T-cell (primary cell): ENCODE data around the gene TFB1M. TPM values are rescaled to one million over a fixed set of nuclear protein-coding genes. Genes with fewer than 3 reads are reported as not detected.

Experiments used
- ATAC-seq, 4 experiments: fragments of 200-7000 bp in 3 of 4; fragments of 150-1000 bp in 1 of 4; cut with Tn5 transposase; replicated peaks in 1 of 4; 1 replicate in 3 of 4; 2 replicates in 1 of 4; pipeline ENCODE4 v1.10.0; 2021; ENCODE audit warnings: moderate library complexity in 3 of 4, mild to moderate bottlenecking in 2 of 4, moderate number of reproducible peaks in 1 of 4
- CTCF ChIA-PET, 2 donors: fragments of 300-600 bp; sonication (Branson Sonifier 250); formaldehyde crosslinking; loops; one replicate each; lab custom pipeline; 2022; ENCODE audit warnings: antibody characterized with exemption in 2 of 2; lab: Charles Lee
- POLR2A ChIA-PET, 2 donors: fragments of 300-600 bp; sonication (Branson Sonifier 250); formaldehyde crosslinking; loops; one replicate each; lab custom pipeline; 2022; ENCODE audit warnings: antibody characterized with exemption in 2 of 2; lab: Charles Lee
- DNase-seq, 35 experiments: peaks; one replicate each; pipeline versions ENCODE4 v3.0.0 to v3.0.0-alpha.2; 2013 to 2023
- H3K27ac ChIP-seq: one replicate; pipeline ENCODE4 v1.5.1; 2013; ENCODE audit warnings: low read length
- H3K27me3 ChIP-seq, 2 experiments: replicated peaks in 1 of 2; 1 replicate in 1 of 2; 2 replicates in 1 of 2; pipeline versions ENCODE4 v1.6.1 to v1.7.0; 2013; ENCODE audit warnings: low read length in 1 of 2, mixed read lengths in 1 of 2; ENCODE audit not compliant: control insufficient read depth in 2 of 2, insufficient read depth in 2 of 2; ENCODE audit errors: extremely low read depth in 1 of 2
- H3K36me3 ChIP-seq, 2 donors: 1 replicate in 1 of 2; 2 replicates in 1 of 2; pipeline versions ENCODE4 v1.6.1 to v1.7.0; 2013; ENCODE audit warnings: low read length in 1 of 2; ENCODE audit not compliant: control insufficient read depth in 2 of 2, insufficient read depth in 1 of 2; ENCODE audit errors: extremely low read depth in 1 of 2
- H3K4me1 ChIP-seq, 2 experiments: 1 replicate in 1 of 2; 2 replicates in 1 of 2; pipeline versions ENCODE4 v1.6.1 to v1.7.0; 2013; ENCODE audit warnings: low read length in 2 of 2, mixed read lengths in 1 of 2; ENCODE audit not compliant: insufficient read depth in 2 of 2, control insufficient read depth in 1 of 2; ENCODE audit errors: extremely low read depth in 1 of 2
- H3K4me3 ChIP-seq, 2 donors: 1 replicate in 1 of 2; 2 replicates in 1 of 2; pipeline versions ENCODE4 v1.5.1 to v1.7.0; 2013; ENCODE audit warnings: mild to moderate bottlenecking in 2 of 2, low read length in 1 of 2, moderate library complexity in 1 of 2; ENCODE audit not compliant: control insufficient read depth in 1 of 2; ENCODE audit errors: extremely low read depth in 1 of 2
- H3K9me3 ChIP-seq: 2 replicates; pipeline ENCODE4 v1.7.0; 2013
- H3K27ac Mint-ChIP-seq, 2 donors: one replicate each; pipeline ENCODE4 v1.8.0; 2020 to 2021; ENCODE audit warnings: mild to moderate bottlenecking in 2 of 2, mixed read lengths in 2 of 2
- H3K27me3 Mint-ChIP-seq, 2 donors: one replicate each; pipeline ENCODE4 v1.8.0; 2021 to 2022; ENCODE audit warnings: mixed read lengths in 2 of 2
- H3K36me3 Mint-ChIP-seq: one replicate; pipeline ENCODE4 v1.8.0; 2021; ENCODE audit warnings: mixed read lengths
- H3K4me1 Mint-ChIP-seq, 3 donors: one replicate each; pipeline ENCODE4 v1.8.0; 2020 to 2022; ENCODE audit warnings: mixed read lengths in 3 of 3, mild to moderate bottlenecking in 1 of 3
- H3K4me3 Mint-ChIP-seq, 3 donors: one replicate each; pipeline ENCODE4 v1.8.0; 2020 to 2022; ENCODE audit warnings: mild to moderate bottlenecking in 3 of 3, mixed read lengths in 3 of 3, moderate library complexity in 3 of 3
- H3K9me3 Mint-ChIP-seq, 3 donors: one replicate each; pipeline ENCODE4 v1.8.0; 2020 to 2022; ENCODE audit warnings: mixed read lengths in 3 of 3
- WGBS: methylation state at CpG from one replicate; pipeline ENCODE4 v1.1.5; 2013; ENCODE audit warnings: missing lambda C conversion rate; ENCODE audit not compliant: insufficient coverage; 5-methylcytosine and 5-hydroxymethylcytosine counted together
- total RNA-seq, 35 experiments: library from RNA in 6 of 35; stranded (reverse) in 6 of 35; fragments of 120-200 nt in 1 of 35; gene quantifications; one replicate each; pipeline versions ENCODE4 v1.2.1 to v1.2.4 and lab custom pipeline; 2013 to 2026

Gene TFB1M
- total RNA-seq, 5 donors from 2014 or later (not counting 1 experiment from before 2014, with no cell fraction given) = 19.9 to 31.1 (median 26.8) TPM

DNA sequence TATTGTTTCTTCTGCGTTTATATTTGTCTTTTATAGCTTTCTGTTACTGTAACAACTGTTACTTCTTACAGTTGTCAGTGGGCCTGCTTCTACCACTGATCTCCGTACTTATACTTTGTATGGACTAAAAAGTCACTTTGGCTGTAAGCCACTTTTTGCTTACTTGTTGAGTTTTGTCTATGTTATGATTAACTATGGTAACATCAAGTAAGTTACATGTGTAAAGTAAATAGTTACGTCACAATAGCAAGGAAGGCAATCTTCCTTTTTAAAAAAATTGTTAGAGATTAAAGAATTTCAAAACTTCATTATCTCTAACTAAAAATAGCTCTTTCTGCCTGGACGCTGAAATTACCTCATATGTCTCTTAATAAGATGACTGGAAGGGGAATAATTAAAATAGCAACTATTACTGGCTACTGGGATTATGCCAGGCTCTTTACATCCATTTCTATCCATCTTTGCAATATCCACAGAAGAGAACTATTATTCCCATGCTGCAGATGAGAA is 10.9 kb downstream of the TFB1M start:
- WGBS = no CpG with 5 or more reads among the region's 4 CpGs
- Histone ChIP-seq H3K27me3 (no peaks in the 10 kb centered on the region), H3K9me3 (no peaks in the 10 kb centered on the region), H3K4me1 (no peaks in the 10 kb centered on the region), H3K36me3 (peaks cover 0 to 26% of the 10 kb centered on the region in 2 donors), H3K4me3 (no peak overlapping the region), H3K27ac (no peak overlapping the region)
- Mint-ChIP-seq H3K27ac (no peak overlapping the region), H3K36me3 (peaks cover 42% of the 10 kb centered on the region), H3K27me3 (no peaks in the 10 kb centered on the region), H3K4me3 (no peak overlapping the region), H3K9me3 (no peaks in the 10 kb centered on the region), H3K4me1 (peaks cover 15 to 25% (median 20%) of the 10 kb centered on the region in 3 donors)
- ChIA-PET POLR2A (interaction anchor here in 1 of 2 donors (1.2 kb wide), 1 partner anchor 10 kb away, joined by 3 read pairs; no protein-coding TSS in a partner anchor), CTCF (no interaction called here)
- ATAC-seq (no peak), DNase-seq (no peak)

DNA sequence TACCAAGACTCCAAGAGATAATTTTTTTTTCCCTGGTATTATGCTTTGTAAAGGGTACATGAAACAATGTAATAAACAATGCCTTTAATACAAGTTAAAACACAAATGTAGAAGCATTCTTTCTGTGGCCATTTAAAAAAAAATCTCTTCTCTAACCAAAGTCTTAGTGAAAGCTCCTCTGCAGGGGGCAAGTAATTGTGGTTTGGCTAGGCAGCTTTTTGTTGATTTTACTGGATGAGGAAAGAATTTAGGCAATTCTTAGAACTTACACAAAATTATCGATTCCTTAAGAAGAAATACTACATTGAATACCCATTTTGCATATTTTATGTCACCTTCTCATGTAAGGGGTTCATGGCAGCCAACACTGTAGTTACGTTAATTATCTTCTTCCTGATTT is 12.4 kb downstream of the TFB1M start:
- POLR2A ChIA-PET = no interaction called here
- CTCF ChIA-PET = interaction anchor here (0.6 to 0.7 kb wide), 3 partner anchors 25 to 1263 kb away, joined by 3 to 11 read pairs (median 3); no protein-coding TSS in a partner anchor

DNA sequence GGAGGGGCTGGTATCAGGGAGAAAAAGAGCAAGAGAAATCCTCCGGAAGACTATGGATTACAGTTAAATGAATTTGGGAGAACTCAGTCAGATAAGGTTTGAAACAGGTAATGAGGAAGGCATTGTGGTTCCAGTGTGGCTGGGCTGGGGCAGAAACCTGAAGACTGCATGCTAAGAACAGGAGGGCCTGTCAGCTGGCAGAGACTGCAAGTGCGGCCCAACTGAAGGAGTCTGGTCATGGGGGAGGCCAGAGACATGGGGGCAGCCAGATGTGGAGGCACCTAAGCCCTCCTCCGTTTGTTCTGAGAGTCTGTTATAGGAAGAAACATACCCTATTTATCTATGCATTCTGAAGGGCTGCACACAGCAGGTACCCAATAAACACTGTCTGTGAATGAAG is 16.6 kb downstream of the TFB1M start:
- Mint-ChIP-seq H3K36me3 (peaks cover 43% of the 10 kb centered on the region), H3K27me3 (no peaks in the 10 kb centered on the region), H3K9me3 (no peaks in the 10 kb centered on the region), H3K27ac (peak overlapping the region in 1 of 2 donors; percentile 11), H3K4me1 (peaks cover 1 to 8% (median 5%) of the 10 kb centered on the region in 3 donors), H3K4me3 (no peak overlapping the region)
- no peaks in the 10 kb centered on the region for H3K9me3 ChIP-seq
- H3K4me1 ChIP-seq = no peaks in the 10 kb centered on the region
- no peaks in the 10 kb centered on the region for H3K27me3 ChIP-seq
- no peak for DNase-seq
- CTCF ChIA-PET = no interaction called here
- POLR2A ChIA-PET = no interaction called here
- WGBS = 100% methylated on average over 1 of the region's 3 CpGs
- peaks cover 0 to 37% of the 10 kb centered on the region in 2 donors for H3K36me3 ChIP-seq
- ATAC-seq = no peak
- H3K4me3 ChIP-seq = no peak overlapping the region
- no peak overlapping the region for H3K27ac ChIP-seq

More for the DNA sequence above, 12.4 kb downstream of the TFB1M start:
- Histone ChIP-seq H3K4me3 (no peak overlapping the region), H3K4me1 (no peaks in the 10 kb centered on the region), H3K27me3 (no peaks in the 10 kb centered on the region), H3K36me3 (peaks cover 0 to 29% of the 10 kb centered on the region in 2 donors), H3K9me3 (no peaks in the 10 kb centered on the region), H3K27ac (no peak overlapping the region)
- Mint-ChIP-seq H3K27ac (no peak overlapping the region), H3K4me3 (no peak overlapping the region), H3K36me3 (peaks cover 39% of the 10 kb centered on the region), H3K27me3 (no peaks in the 10 kb centered on the region), H3K9me3 (no peaks in the 10 kb centered on the region), H3K4me1 (peaks cover 0 to 16% (median 9%) of the 10 kb centered on the region in 3 donors)
- DNase-seq (no peak), ATAC-seq (no peak)
- WGBS = no CpG with 5 or more reads among the region's 2 CpGs

DNA sequence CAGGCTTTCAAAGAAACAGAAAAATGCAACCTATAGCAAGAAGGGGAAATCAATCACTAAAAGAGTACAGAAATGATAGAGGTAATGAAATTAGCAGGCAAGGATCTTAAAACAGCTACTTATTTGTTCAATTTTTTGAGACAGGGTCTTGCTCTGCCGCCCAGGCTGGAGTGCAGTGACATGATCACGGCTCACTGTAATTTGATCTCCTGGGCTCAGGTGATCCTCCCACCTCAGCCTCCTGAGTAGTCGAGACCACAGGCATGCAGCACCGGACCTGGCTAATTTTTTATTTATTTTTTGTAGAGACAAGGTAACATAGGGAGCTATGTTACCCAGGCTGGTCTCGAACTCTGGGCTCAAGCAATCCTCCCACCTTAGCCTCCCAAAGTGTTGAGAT is 21.6 kb downstream of the TFB1M start:
- 85% methylated on average over 4 of the region's 5 CpGs for WGBS
- Histone ChIP-seq H3K27me3 (no peaks in the 10 kb centered on the region), H3K27ac (no peak overlapping the region), H3K9me3 (no peaks in the 10 kb centered on the region), H3K4me1 (no peaks in the 10 kb centered on the region), H3K4me3 (no peak overlapping the region), H3K36me3 (peaks cover 0 to 41% of the 10 kb centered on the region in 2 donors)
- H3K27ac Mint-ChIP-seq = no peak overlapping the region
- H3K27me3 Mint-ChIP-seq = no peaks in the 10 kb centered on the region
- H3K9me3 Mint-ChIP-seq = no peaks in the 10 kb centered on the region
- H3K36me3 Mint-ChIP-seq = peaks cover 66% of the 10 kb centered on the region
- H3K4me3 Mint-ChIP-seq = no peak overlapping the region
- ChIA-PET CTCF (interaction anchor here in 1 of 2 donors (0.6 kb wide), 1 partner anchor 120 kb away, joined by 3 read pairs; no protein-coding TSS in a partner anchor), POLR2A (no interaction called here)
- DNase-seq (no peak), ATAC-seq (no peak)
- H3K4me1 Mint-ChIP-seq = peaks cover 7 to 20% (median 9%) of the 10 kb centered on the region in 3 donors

- Mint-ChIP-seq H3K4me3 (no peak overlapping the region), H3K9me3 (no peaks in the 10 kb centered on the region), H3K4me1 (peaks cover 8 to 21% (median 13%) of the 10 kb centered on the region in 3 donors), H3K36me3 (peaks cover 60% of the 10 kb centered on the region), H3K27ac (no peak overlapping the region), H3K27me3 (no peaks in the 10 kb centered on the region)
- POLR2A ChIA-PET = no interaction called here
- peaks cover 0 to 30% of the 10 kb centered on the region in 2 donors for H3K36me3 ChIP-seq
- H3K4me1 ChIP-seq = no peaks in the 10 kb centered on the region
- CTCF ChIA-PET = no interaction called here
- H3K27me3 ChIP-seq = no peaks in the 10 kb centered on the region
- ATAC-seq (no peak), DNase-seq (no peak)
- WGBS = no CpG with 5 or more reads among the region's 3 CpGs
- no peak overlapping the region for H3K27ac ChIP-seq
- no peaks in the 10 kb centered on the region for H3K9me3 ChIP-seq
- no peak overlapping the region for H3K4me3 ChIP-seq
These were observed 23.0 kb downstream of the TFB1M start for GRCh38 chr6:155291291-155291690.

DNA sequence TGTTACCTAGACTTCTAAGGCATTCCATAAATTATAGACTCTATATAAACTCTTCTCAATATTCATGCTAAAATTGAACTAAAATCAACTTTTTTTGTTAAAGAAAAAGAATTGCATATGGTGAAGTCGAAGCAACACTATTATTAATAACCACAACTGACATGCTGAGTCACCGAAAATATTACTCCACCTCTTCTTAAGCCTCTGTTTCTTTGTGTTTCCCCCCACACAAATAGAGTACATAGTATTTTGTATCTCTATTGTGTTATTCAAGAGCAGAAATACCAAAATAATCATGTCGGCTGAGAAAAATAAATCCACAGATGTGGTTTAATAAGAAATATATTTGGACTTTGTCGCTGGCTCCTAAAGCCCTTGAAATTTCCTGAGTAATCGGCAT is 23.8 kb downstream of the TFB1M start:
- ChIA-PET CTCF (no interaction called here), POLR2A (no interaction called here)
- WGBS = 100% methylated on average over 2 of the region's 5 CpGs
- H3K9me3 Mint-ChIP-seq = no peaks in the 10 kb centered on the region
- H3K27ac ChIP-seq = no peak overlapping the region
- H3K27me3 Mint-ChIP-seq = no peaks in the 10 kb centered on the region
- no peak overlapping the region for H3K4me3 ChIP-seq
- H3K27me3 ChIP-seq = no peaks in the 10 kb centered on the region
- no peaks in the 10 kb centered on the region for H3K9me3 ChIP-seq
- no peak overlapping the region for H3K4me3 Mint-ChIP-seq
- ATAC-seq = no peak
- no peak overlapping the region for H3K27ac Mint-ChIP-seq
- H3K36me3 Mint-ChIP-seq = peaks cover 62% of the 10 kb centered on the region
- DNase-seq = no peak
- H3K4me1 Mint-ChIP-seq = peaks cover 8 to 21% (median 15%) of the 10 kb centered on the region in 3 donors
- peaks cover 0 to 24% of the 10 kb centered on the region in 2 donors for H3K36me3 ChIP-seq
- no peaks in the 10 kb centered on the region for H3K4me1 ChIP-seq
